Lung (tissue), 12 donors: Measurements from ENCODE around the gene HSBP1. TPM values are rescaled to one million over a fixed set of nuclear protein-coding genes. Genes with fewer than 3 reads are reported as not detected.

Experiments
- ATAC-seq: fragments of 200-7000 bp; cut with Tn5 transposase; one replicate; pipeline ENCODE4 v1.9.1; 2020; ENCODE audit warnings: moderate number of reproducible peaks; ENCODE audit not compliant: insufficient read depth, low FRiP score
- DNase-seq, 3 donors: peaks; one replicate each; pipeline ENCODE4 v3.0.0-alpha.2; 2013 to 2017
- H3K27ac ChIP-seq, 2 donors: one replicate each; pipeline ENCODE4 v1.5.1; 2013; ENCODE audit warnings: mild to moderate bottlenecking in 2 of 2, moderate library complexity in 2 of 2, control low read depth in 1 of 2, inconsistent platforms in 1 of 2, low read depth in 1 of 2, low read length in 1 of 2
- H3K27me3 ChIP-seq, 3 donors: one replicate each; pipeline ENCODE4 v1.5.1; 2013; ENCODE audit warnings: low read length in 2 of 3; ENCODE audit not compliant: control insufficient read depth in 3 of 3, insufficient read depth in 3 of 3
- H3K36me3 ChIP-seq, 4 donors: one replicate each; pipeline ENCODE4 v1.5.1; 2013; ENCODE audit warnings: low read length in 4 of 4, mild to moderate bottlenecking in 1 of 4, moderate library complexity in 1 of 4; ENCODE audit not compliant: control insufficient read depth in 4 of 4, insufficient read depth in 4 of 4
- H3K4me1 ChIP-seq, 5 donors: one replicate each; pipeline ENCODE4 v1.5.1; 2013; ENCODE audit warnings: low read length in 5 of 5, mild to moderate bottlenecking in 2 of 5, moderate library complexity in 1 of 5; ENCODE audit not compliant: control insufficient read depth in 5 of 5, insufficient read depth in 5 of 5
- H3K4me3 ChIP-seq: one replicate; pipeline ENCODE4 v1.5.1; 2013; ENCODE audit warnings: mild to moderate bottlenecking, control low read depth, moderate library complexity
- H3K9ac ChIP-seq, 2 donors: one replicate each; pipeline ENCODE4 v1.5.1; 2013; ENCODE audit warnings: low read length in 2 of 2, control low read depth in 1 of 2; ENCODE audit not compliant: insufficient read depth in 1 of 2
- H3K9me3 ChIP-seq, 4 donors: one replicate each; pipeline ENCODE4 v1.5.1; 2013; ENCODE audit warnings: low read length in 3 of 4, mild to moderate bottlenecking in 1 of 4, moderate library complexity in 1 of 4; ENCODE audit not compliant: control insufficient read depth in 4 of 4, insufficient read depth in 3 of 4
- WGBS, 2 donors: extraction: QIAGEN DNeasy Blood & Tissue Kit; methylation state at CpG; one replicate each; pipeline ENCODE4 v1.1.7; 2013; 5-methylcytosine and 5-hydroxymethylcytosine counted together
- polyA plus RNA-seq, 2 donors: library from polyadenylated mRNA; stranded (reverse); fragments of 200-250 nt; gene quantifications; one replicate each; pipeline ENCODE4 v1.2.1, GENCODE V29; 2013
- total RNA-seq, 2 donors: library from RNA; depleted of rRNA in 1 of 2; stranded (reverse); fragments of >200 nt in 1 of 2; gene quantifications; one replicate each; pipeline ENCODE4 v1.2.1, GENCODE V29; 2014 to 2021
- TF ChIP-seq, protein P1 (sequence below): IDR thresholded peaks from 2 replicates; pipeline ENCODE4 v1.5.1; 2012; ENCODE audit warnings: mild to moderate bottlenecking; ENCODE audit errors: control extremely low read depth, extremely low read depth
- donor health status: control.
- donor health status: control.
- donor health status: Bipolar disorder and iron deficiency.
- donor health status: healthy.
- donor health status: DM: yes; HTN: yes; CAD: no.

The HSBP1 gene
- total and polyA plus RNA-seq, 4 donors: 50.5 to 109 (median 95.4) TPM

DNA sequence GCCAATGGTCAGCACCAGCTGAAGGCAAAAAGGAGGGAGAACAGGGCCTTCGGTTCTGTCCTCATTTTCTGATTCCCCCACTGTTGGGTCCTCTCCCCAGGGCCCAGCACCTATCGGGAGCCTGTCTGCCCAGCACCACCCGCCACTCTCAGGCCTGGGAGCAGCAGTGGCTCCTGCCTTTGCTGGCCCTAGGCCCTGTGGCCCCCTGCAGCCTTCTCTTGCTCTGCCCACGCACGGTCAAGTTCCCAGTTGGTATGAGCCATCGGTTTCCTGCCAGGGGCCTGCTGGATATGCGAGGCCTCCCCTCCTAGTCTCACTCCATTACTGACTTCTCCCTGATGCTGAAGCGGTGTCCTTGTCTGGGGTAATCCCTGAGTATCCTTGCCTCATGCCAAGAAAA, 37.5 kb downstream of the HSBP1 start:
- TF ChIP-seq, protein P1, sequence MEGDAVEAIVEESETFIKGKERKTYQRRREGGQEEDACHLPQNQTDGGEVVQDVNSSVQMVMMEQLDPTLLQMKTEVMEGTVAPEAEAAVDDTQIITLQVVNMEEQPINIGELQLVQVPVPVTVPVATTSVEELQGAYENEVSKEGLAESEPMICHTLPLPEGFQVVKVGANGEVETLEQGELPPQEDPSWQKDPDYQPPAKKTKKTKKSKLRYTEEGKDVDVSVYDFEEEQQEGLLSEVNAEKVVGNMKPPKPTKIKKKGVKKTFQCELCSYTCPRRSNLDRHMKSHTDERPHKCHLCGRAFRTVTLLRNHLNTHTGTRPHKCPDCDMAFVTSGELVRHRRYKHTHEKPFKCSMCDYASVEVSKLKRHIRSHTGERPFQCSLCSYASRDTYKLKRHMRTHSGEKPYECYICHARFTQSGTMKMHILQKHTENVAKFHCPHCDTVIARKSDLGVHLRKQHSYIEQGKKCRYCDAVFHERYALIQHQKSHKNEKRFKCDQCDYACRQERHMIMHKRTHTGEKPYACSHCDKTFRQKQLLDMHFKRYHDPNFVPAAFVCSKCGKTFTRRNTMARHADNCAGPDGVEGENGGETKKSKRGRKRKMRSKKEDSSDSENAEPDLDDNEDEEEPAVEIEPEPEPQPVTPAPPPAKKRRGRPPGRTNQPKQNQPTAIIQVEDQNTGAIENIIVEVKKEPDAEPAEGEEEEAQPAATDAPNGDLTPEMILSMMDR: no peak
- Histone ChIP-seq H3K4me3 (no peak overlapping the region), H3K9ac (no peak overlapping the region), H3K4me1 (peaks cover 0 to 9% (median 0%) of the 10 kb centered on the region in 5 donors), H3K9me3 (no peaks in the 10 kb centered on the region), H3K36me3 (no peaks in the 10 kb centered on the region), H3K27me3 (no peaks in the 10 kb centered on the region), H3K27ac (no peak overlapping the region)
- no peak for DNase-seq
- WGBS, 2 donors: 95 to 96% methylated on average over 8 of the region's 8 CpGs
- ATAC-seq: no peak

DNA sequence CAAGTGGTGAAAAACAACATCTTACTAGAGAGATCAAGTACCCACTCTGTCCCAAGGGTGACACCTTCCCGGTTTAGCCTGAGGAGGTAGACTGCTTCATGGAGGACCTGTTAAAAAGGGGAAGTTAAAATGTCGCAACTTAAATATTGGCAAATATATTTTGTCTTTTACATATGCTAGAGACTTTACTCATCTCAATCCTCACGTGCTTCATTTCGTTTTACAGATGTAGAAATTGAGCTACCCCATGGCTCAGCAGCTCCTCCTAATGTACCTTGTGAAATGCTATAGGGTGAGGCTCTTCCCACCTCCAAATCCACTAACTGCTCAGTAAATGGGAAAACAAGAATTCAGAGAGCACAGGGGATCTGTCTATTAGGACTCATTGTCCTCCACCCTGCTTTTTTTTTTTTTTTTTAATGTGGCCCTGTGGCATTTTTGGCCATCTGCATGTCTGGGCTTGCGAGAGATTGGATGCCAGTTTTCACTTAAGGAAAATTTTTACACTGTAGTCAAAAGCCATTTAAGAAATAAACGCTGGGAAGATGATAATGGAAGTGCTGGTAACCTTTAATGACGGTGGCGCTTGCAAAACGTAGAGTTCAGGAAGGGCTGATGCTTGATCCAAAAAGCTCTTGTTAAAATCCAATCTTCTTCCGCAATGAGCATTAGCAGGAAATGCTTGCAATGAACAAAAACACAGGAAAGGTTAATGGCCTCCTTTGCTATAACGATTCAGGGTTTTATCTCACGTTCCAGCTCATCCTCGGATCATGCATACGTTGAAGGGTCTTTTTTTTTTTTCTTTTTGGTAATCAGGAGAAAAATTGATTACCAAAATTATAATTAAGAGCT, 39.8 kb downstream of the HSBP1 start:
- Histone ChIP-seq H3K9ac (no peak overlapping the region), H3K27me3 (no peaks in the 10 kb centered on the region), H3K4me3 (no peak overlapping the region), H3K36me3 (no peaks in the 10 kb centered on the region), H3K27ac (no peak overlapping the region), H3K9me3 (no peaks in the 10 kb centered on the region), H3K4me1 (peaks cover 0 to 6% (median 0%) of the 10 kb centered on the region in 5 donors)
- TF ChIP-seq, protein P1: no peak
- 41 to 58% methylated on average over 14 of the region's 14 CpGs for WGBS, 2 donors
- ATAC-seq: no peak
- DNase-seq: no peak

DNA sequence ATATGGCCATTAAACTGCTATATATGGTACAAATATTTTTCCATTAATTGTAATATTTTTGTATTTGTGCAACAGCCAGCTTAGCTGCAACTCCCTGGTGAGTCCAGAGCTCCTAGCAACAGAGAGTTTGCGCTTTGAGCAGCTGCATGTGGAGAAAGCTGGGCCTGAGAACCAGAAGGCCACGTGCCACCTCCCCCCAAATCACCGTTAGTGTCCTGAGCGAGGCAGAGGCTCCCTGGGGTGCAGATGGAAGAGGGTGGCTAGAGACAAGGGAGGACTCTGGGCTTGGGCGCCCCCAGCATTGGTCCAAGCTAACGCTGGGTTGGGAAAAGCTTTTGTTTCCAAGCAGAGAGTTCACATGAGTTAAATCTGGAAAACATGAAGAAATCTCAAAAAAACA, 41.6 kb downstream of the HSBP1 start:
- ATAC-seq: no peak
- Histone ChIP-seq H3K9ac (no peak overlapping the region), H3K27ac (no peak overlapping the region), H3K4me1 (no peaks in the 10 kb centered on the region), H3K27me3 (peaks cover 0 to 3% (median 0%) of the 10 kb centered on the region in 3 donors), H3K4me3 (no peak overlapping the region), H3K9me3 (peaks cover 0 to 2% (median 0%) of the 10 kb centered on the region in 4 donors), H3K36me3 (no peaks in the 10 kb centered on the region)
- TF ChIP-seq, protein P1: no peak
- WGBS, 2 donors: 78 to 89% methylated on average over 6 of the region's 6 CpGs
- no peak for DNase-seq
